ENCODE results near the gene SCML1. TPM values are rescaled to one million over a fixed set of nuclear protein-coding genes. Genes with fewer than 3 reads are reported as not detected.

Gene SCML1
- total RNA-seq, 1 experiment from 2014 or later = 13.0 TPM

GRCh38 chrX:17769701-17770269, 32.5 kb downstream of the SCML1 start:
- CTCF ChIA-PET = no interaction called here
- no TSS peak for BruUV-seq (replicated peaks)
- no peak overlapping the region for H3K4me3 ChIP-seq (ENCODE audit: low read depth, low read length, poor library complexity, severe bottlenecking)
- DNase-seq (ENCODE audit: low spot score) = no peak
- no peak overlapping the region for H3K27ac ChIP-seq (ENCODE audit: low read depth, low read length, poor library complexity, severe bottlenecking)
- H3K4me1 ChIP-seq (ENCODE audit: insufficient read depth, low read length, poor library complexity, severe bottlenecking) = no peaks in the 10 kb centered on the region
- TF ChIP-seq EZH2 (IDR thresholded peaks at IDR 0.05; ENCODE audit: borderline replicate concordance, low read depth, low read length, poor library complexity, severe bottlenecking) (no peak), CTCF (conservative IDR thresholded peaks at IDR 0.05; ENCODE audit: low read depth, low read length) (no peak)
- no peaks in the 10 kb centered on the region for H3K9me3 ChIP-seq (ENCODE audit: low read depth, low read length, poor library complexity, severe bottlenecking)
- no peaks in the 10 kb centered on the region for H3K36me3 ChIP-seq (ENCODE audit: insufficient read depth, low read length, poor library complexity, severe bottlenecking)
- intact Hi-C loops (cut with micrococcal nuclease; ENCODE audit: unreplicated experiment) = no loop called here
- POLR2A ChIA-PET (ENCODE audit: low non-redundant PET) = no interaction called here
- H3K27me3 ChIP-seq (replicated peaks; ENCODE audit: insufficient read depth, low read depth, low read length, poor library complexity) = peaks cover 23% of the 10 kb centered on the region

- Histone ChIP-seq H3K27me3 (replicated peaks; ENCODE audit: insufficient read depth, low read depth, low read length, poor library complexity) (peaks cover 20% of the 10 kb centered on the region), H3K4me3 (ENCODE audit: low read depth, low read length, poor library complexity, severe bottlenecking) (no peak overlapping the region), H3K36me3 (ENCODE audit: insufficient read depth, low read length, poor library complexity, severe bottlenecking) (no peaks in the 10 kb centered on the region), H3K9me3 (ENCODE audit: low read depth, low read length, poor library complexity, severe bottlenecking) (no peaks in the 10 kb centered on the region), H3K4me1 (ENCODE audit: insufficient read depth, low read length, poor library complexity, severe bottlenecking) (no peaks in the 10 kb centered on the region), H3K27ac (ENCODE audit: low read depth, low read length, poor library complexity, severe bottlenecking) (no peak overlapping the region)
- POLR2A ChIA-PET (ENCODE audit: low non-redundant PET) = no interaction called here
- no TSS peak for BruUV-seq (replicated peaks)
- TF ChIP-seq EZH2 (IDR thresholded peaks at IDR 0.05; ENCODE audit: borderline replicate concordance, low read depth, low read length, poor library complexity, severe bottlenecking) = no peak
- TF ChIP-seq CTCF (conservative IDR thresholded peaks at IDR 0.05; ENCODE audit: low read depth, low read length) = no peak
- intact Hi-C loops (cut with micrococcal nuclease; ENCODE audit: unreplicated experiment) = no loop called here
- CTCF ChIA-PET = no interaction called here
- no peak for DNase-seq (ENCODE audit: low spot score)
These were observed 36.1 kb downstream of the SCML1 start for GRCh38 chrX:17773221-17773876.

- Histone ChIP-seq H3K36me3 (ENCODE audit: insufficient read depth, low read length, poor library complexity, severe bottlenecking) (no peaks in the 10 kb centered on the region), H3K9me3 (ENCODE audit: low read depth, low read length, poor library complexity, severe bottlenecking) (no peaks in the 10 kb centered on the region), H3K4me3 (ENCODE audit: low read depth, low read length, poor library complexity, severe bottlenecking) (no peak overlapping the region), H3K4me1 (ENCODE audit: insufficient read depth, low read length, poor library complexity, severe bottlenecking) (no peaks in the 10 kb centered on the region), H3K27ac (ENCODE audit: low read depth, low read length, poor library complexity, severe bottlenecking) (no peak overlapping the region), H3K27me3 (replicated peaks; ENCODE audit: insufficient read depth, low read depth, low read length, poor library complexity) (peaks cover 20% of the 10 kb centered on the region)
- TF ChIP-seq EZH2 (IDR thresholded peaks at IDR 0.05; ENCODE audit: borderline replicate concordance, low read depth, low read length, poor library complexity, severe bottlenecking) (no peak), CTCF (conservative IDR thresholded peaks at IDR 0.05; ENCODE audit: low read depth, low read length) (no peak)
- ChIA-PET CTCF (no interaction called here), POLR2A (ENCODE audit: low non-redundant PET) (no interaction called here)
- no TSS peak for BruUV-seq (replicated peaks)
- no peak for DNase-seq (ENCODE audit: low spot score)
- intact Hi-C loops (cut with micrococcal nuclease; ENCODE audit: unreplicated experiment) = no loop called here
These were observed 36.8 kb downstream of the SCML1 start for GRCh38 chrX:17774053-17774452.
